H1 (cell line): ENCODE measurements around the gene CD164L2. TPM values are rescaled to one million over a fixed set of nuclear protein-coding genes. Genes with fewer than 3 reads are reported as not detected.

Experiments
- BCL11A ChIP-seq, 2 experiments: IDR thresholded peaks; one replicate each; pipeline ENCODE4 v1.6.1; 2011; ENCODE audit warnings: low read depth in 2 of 2, low read length in 2 of 2, mild to moderate bottlenecking in 2 of 2
- CBX5 ChIP-seq: fragments of 300-800, 300-1000 bp; sonication (generic); IDR thresholded peaks from 2 replicates; pipeline ENCODE4 v1.7.1; 2016; ENCODE audit warnings: antibody characterized with exemption, low read length, low read depth
- CHD7 ChIP-seq: fragments of 300-600 bp; sonication (generic); IDR thresholded peaks from 2 replicates; pipeline ENCODE4 v1.7.1; 2012; ENCODE audit warnings: low read length, moderate library complexity, mild to moderate bottlenecking, inconsistent platforms; ENCODE audit not compliant: insufficient replicate concordance
- CTBP2 ChIP-seq: IDR thresholded peaks from 2 replicates; pipeline ENCODE4 v1.7.0; 2011; ENCODE audit warnings: borderline replicate concordance, mild to moderate bottlenecking, moderate library complexity, mixed read lengths, low read length; ENCODE audit not compliant: insufficient read depth, insufficient read length
- CTCF ChIP-seq, 3 experiments: IDR thresholded peaks; 1 replicate in 2 of 3; 2 replicates in 1 of 3; pipeline versions ENCODE4 v1.5.1 to v1.6.1; 2011; ENCODE audit warnings: low read length in 3 of 3, mild to moderate bottlenecking in 3 of 3, inconsistent platforms in 2 of 3, low read depth in 1 of 3, moderate library complexity in 1 of 3; ENCODE audit not compliant: insufficient read depth in 1 of 3; ENCODE audit errors: control extremely low read depth in 1 of 3
- HDAC2 ChIP-seq, 2 experiments: fragments of 300-600 bp in 1 of 2; sonication (generic) in 1 of 2; IDR thresholded peaks; 2 replicates each; pipeline ENCODE4 v1.6.1; 2011 to 2012; ENCODE audit warnings: low read depth in 2 of 2, low read length in 2 of 2, mild to moderate bottlenecking in 2 of 2, moderate library complexity in 2 of 2, borderline replicate concordance in 1 of 2, inconsistent platforms in 1 of 2
- PHF8 ChIP-seq: fragments of 200-600 bp; sonication (generic); conservative IDR thresholded peaks from 2 replicates; pipeline ENCODE4 v1.7.1; 2012; ENCODE audit warnings: low read depth, mild to moderate bottlenecking, inconsistent platforms, low read length, moderate library complexity
- POLR2A ChIP-seq, 2 experiments: IDR thresholded peaks; 1 replicate in 1 of 2; 2 replicates in 1 of 2; pipeline ENCODE4 v1.6.1; 2011; ENCODE audit warnings: low read depth in 2 of 2, low read length in 2 of 2, mild to moderate bottlenecking in 2 of 2; ENCODE audit errors: control extremely low read depth in 1 of 2
- SUZ12 ChIP-seq: fragments of 200-600 bp; sonication (generic); IDR thresholded peaks from 2 replicates; pipeline ENCODE4 v1.6.1; 2012; ENCODE audit warnings: mild to moderate bottlenecking, inconsistent platforms, low read length, moderate library complexity, mixed read lengths
- polyA plus RNA-seq, 7 experiments: library from polyadenylated mRNA; depleted of rRNA in 3 of 7; stranded (reverse) in 5 of 7; unstranded in 2 of 7; fragments of >200 nt in 5 of 7; fragments of 200-250 nt in 2 of 7; gene quantifications; 1 replicate in 5 of 7; 2 replicates in 1 of 7; 4 replicates in 1 of 7; pipeline versions ENCODE4 v1.2.1 to v1.2.3, GENCODE V29; 2011 to 2013; ENCODE audit warnings: missing spikeins in 2 of 7, mixed read lengths in 2 of 7
- total RNA-seq: library from RNA; stranded (reverse); fragmentation: NEBNext Ultra II Directional; extraction: Animal tissue kit (Norgen Biotek cat#: 25700); gene quantifications from 2 replicates; pipeline ENCODE4 v1.2.1, GENCODE V29; 2021

The CD164L2 gene
- total and polyA plus RNA-seq, 2 of the 8 experiments (the other 6 are each of a cell fraction or from before 2014, with no cell fraction given) = 3.3 TPM

GRCh38 chr1:27413004-27413403, 29.9 kb upstream of the CD164L2 start (continued):
- TF ChIP-seq CHD7 (no peak), SUZ12 (no peak), CBX5 (no peak), CTCF (IDR thresholded peaks at IDR 0.05; ENCODE audit: control extremely low read depth in 1 of 3, insufficient read depth in 1 of 3, low read depth in 1 of 3, low read length in 3 of 3) (no peak), PHF8 (no peak), CTBP2 (no peak), BCL11A (IDR thresholded peaks at IDR 0.05; ENCODE audit: low read depth in 2 of 2, low read length in 2 of 2) (no peak), HDAC2 (IDR thresholded peaks at IDR 0.05; ENCODE audit: borderline replicate concordance in 1 of 2, low read depth in 2 of 2, low read length in 2 of 2) (no peak), POLR2A (IDR thresholded peaks at IDR 0.05; ENCODE audit: control extremely low read depth in 1 of 2, low read depth in 2 of 2, low read length in 2 of 2) (no peak)
